ENCODE results near the gene RELA.

RELA gene

GRCh38 chr11:65637032-65637557 lies 25.6 kb downstream of the RELA start:
- Histone ChIP-seq H3K4me1 (ENCODE audit: insufficient read depth, low read length) (peaks cover 12% of the 10 kb centered on the region), H3K9me3 (ENCODE audit: control insufficient read depth, insufficient read depth, low read length) (no peaks in the 10 kb centered on the region), H3K9ac (ENCODE audit: low read depth, low read length) (peak overlapping the region; percentile 84), H3K36me3 (ENCODE audit: insufficient read depth, low read length) (peaks cover 14% of the 10 kb centered on the region; the same call in 1 of the 2 replicates)

DNA sequence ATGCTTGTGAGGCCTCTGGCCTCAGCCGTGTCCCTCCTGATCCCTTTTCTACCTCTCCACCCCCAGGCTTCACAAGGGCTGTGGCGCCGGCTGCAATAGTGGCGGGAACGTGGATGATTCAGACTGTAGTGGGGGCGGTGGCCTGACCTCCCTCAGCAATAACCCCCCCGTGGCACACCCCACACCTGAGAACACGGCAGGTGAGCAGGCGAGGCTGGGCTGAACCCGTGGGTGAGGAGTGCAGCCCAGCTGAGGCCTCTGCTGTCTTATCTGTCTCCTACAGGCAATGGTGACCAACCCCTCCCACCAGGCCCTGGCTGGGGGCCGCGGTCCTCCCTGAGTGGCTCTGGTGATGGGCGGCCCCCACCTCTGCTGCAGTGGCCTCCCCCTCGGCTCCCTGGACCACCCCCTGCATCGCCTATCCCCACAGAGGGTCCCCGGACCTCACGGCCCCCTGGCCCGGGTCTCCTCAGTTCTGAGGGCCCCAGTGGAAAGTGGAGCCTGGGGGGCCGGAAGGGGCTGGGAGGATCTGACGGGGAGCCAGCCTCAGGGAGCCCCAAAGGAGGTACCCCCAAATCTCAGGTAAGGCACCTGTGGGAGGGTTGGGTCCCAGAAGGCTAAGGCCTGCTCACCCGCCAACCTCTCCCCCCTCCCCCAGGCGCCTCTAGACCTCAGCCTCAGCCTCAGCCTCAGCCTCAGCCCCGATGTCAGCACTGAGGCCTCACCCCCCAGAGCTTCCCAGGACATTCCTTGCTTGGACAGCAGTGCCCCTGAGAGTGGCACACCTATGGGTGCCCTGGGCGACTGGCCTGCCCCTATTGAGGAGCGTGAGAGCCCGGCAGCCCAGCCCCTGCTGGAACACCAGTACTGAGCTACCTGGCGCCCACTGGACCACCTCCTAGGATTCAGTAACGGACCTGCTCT lies 26.3 kb downstream of the RELA start:
- Histone ChIP-seq H3K9me3 (ENCODE audit: control insufficient read depth, insufficient read depth, low read length) (no peaks in the 10 kb centered on the region), H3K9ac (ENCODE audit: low read depth, low read length) (no peak overlapping the region), H3K4me1 (ENCODE audit: insufficient read depth, low read length) (peaks cover 12% of the 10 kb centered on the region), H3K36me3 (ENCODE audit: insufficient read depth, low read length) (peaks cover 14% of the 10 kb centered on the region; the same call in 1 of the 2 replicates)

DNA sequence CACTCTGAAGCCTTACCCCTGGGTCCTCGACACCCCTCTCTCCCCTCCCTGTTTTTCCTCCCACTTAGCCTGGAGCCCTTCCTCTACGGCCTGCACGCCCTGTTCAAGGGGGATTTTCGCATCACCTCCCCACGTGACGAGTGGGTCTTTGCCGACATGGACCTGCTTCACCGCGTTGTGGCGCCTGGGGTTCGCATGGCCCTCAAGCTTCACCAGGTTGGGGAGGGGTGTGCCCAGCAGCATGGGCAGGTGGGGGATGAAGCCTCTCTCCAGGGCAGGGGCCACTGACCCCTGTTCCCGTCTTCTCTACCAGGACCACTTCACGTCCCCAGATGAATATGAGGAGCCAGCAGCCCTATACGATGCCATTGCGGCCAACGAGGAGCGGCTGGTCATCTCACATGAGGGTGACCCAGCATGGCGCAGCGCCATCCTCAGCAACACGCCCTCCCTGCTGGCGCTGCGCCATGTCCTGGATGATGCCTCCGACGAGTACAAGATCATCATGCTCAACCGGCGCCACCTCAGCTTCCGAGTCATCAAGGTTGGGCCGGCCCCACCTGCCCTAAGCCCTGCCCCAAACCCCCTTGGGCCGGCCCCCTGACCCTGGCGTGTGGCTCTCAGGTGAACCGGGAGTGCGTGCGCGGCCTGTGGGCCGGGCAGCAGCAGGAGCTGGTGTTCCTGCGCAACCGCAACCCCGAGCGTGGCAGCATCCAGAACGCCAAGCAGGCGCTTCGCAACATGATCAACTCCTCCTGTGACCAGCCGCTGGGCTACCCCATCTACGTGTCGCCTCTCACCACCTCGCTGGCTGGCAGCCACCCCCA lies 27.6 kb downstream of the RELA start:
- Histone ChIP-seq H3K9me3 (ENCODE audit: control insufficient read depth, insufficient read depth, low read length) (no peaks in the 10 kb centered on the region), H3K4me1 (ENCODE audit: insufficient read depth, low read length) (peaks cover 12% of the 10 kb centered on the region), H3K36me3 (ENCODE audit: insufficient read depth, low read length) (peaks cover 14% of the 10 kb centered on the region; the same call in 1 of the 2 replicates), H3K9ac (ENCODE audit: low read depth, low read length) (no peak overlapping the region)

GRCh38 chr11:65634440-65634839 lies 28.3 kb downstream of the RELA start:
- Histone ChIP-seq H3K9me3 (ENCODE audit: control insufficient read depth, insufficient read depth, low read length) (no peaks in the 10 kb centered on the region), H3K4me1 (ENCODE audit: insufficient read depth, low read length) (peaks cover 12% of the 10 kb centered on the region), H3K36me3 (ENCODE audit: insufficient read depth, low read length) (peaks cover 15% of the 10 kb centered on the region; the same call in 1 of the 2 replicates), H3K9ac (ENCODE audit: low read depth, low read length) (no peak overlapping the region)

DNA sequence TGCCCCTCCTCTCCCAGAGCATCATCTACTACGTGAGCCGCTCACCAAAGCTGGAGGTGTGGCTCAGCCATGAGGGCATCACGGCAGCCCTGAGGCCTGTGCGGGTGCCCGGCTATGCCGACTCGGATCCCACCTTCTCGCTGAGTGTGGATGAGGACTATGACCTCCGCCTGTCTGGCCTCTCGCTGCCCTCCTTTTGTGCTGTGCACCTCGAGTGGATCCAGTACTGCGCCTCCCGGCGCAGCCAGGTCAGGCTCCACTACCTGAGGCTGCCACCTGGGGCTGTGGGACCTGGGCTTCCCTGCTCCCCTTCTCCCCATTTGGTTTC lies 28.6 kb downstream of the RELA start:
- no peak overlapping the region for H3K9ac ChIP-seq (ENCODE audit: low read depth, low read length)
- H3K4me1 ChIP-seq (ENCODE audit: insufficient read depth, low read length) = peaks cover 12% of the 10 kb centered on the region
- H3K36me3 ChIP-seq (ENCODE audit: insufficient read depth, low read length) = peaks cover 18% of the 10 kb centered on the region; the same call in 1 of the 2 replicates
- H3K9me3 ChIP-seq (ENCODE audit: control insufficient read depth, insufficient read depth, low read length) = no peaks in the 10 kb centered on the region

- Histone ChIP-seq H3K9ac (ENCODE audit: low read depth, low read length) (no peak overlapping the region), H3K4me1 (ENCODE audit: insufficient read depth, low read length) (peaks cover 9% of the 10 kb centered on the region; the same call in 1 of the 2 replicates), H3K9me3 (ENCODE audit: control insufficient read depth, insufficient read depth, low read length) (no peaks in the 10 kb centered on the region), H3K36me3 (ENCODE audit: insufficient read depth, low read length) (peaks cover 18% of the 10 kb centered on the region; the same call in 1 of the 2 replicates)
Measured at GRCh38 chr11:65633390-65634108, 29.2 kb downstream of the RELA start.

DNA sequence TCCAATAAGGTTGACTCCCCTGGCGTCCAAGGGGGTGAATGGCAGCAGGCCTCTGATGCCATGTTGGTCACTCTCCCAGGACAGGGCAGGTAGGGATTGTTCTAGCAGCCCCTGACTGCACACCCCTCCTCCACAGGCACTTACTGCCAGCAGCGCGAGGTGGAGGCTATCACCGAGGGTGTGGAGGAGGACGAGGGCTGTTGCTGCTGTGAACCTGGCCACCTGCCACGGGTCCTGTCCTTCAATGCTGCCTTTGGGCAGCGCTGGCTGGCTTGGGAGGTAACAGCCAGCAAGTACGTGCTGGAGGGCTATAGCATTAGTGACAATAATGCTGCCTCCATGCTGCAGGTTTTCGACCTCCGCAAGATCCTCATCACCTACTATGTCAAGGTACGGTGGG lies 32.5 kb downstream of the RELA start:
- no peak overlapping the region for H3K9ac ChIP-seq (ENCODE audit: low read depth, low read length)
- no peaks in the 10 kb centered on the region for H3K9me3 ChIP-seq (ENCODE audit: control insufficient read depth, insufficient read depth, low read length)
- no peaks in the 10 kb centered on the region for H3K4me1 ChIP-seq (ENCODE audit: insufficient read depth, low read length)
- H3K36me3 ChIP-seq (ENCODE audit: insufficient read depth, low read length) = peaks cover 29% of the 10 kb centered on the region

- Histone ChIP-seq H3K9me3 (ENCODE audit: control insufficient read depth, insufficient read depth, low read length) (no peaks in the 10 kb centered on the region), H3K9ac (ENCODE audit: low read depth, low read length) (no peak overlapping the region), H3K36me3 (ENCODE audit: insufficient read depth, low read length) (peaks cover 23% of the 10 kb centered on the region), H3K4me1 (ENCODE audit: insufficient read depth, low read length) (no peaks in the 10 kb centered on the region)
Measured at GRCh38 chr11:65629579-65629978, 33.1 kb downstream of the RELA start.

DNA sequence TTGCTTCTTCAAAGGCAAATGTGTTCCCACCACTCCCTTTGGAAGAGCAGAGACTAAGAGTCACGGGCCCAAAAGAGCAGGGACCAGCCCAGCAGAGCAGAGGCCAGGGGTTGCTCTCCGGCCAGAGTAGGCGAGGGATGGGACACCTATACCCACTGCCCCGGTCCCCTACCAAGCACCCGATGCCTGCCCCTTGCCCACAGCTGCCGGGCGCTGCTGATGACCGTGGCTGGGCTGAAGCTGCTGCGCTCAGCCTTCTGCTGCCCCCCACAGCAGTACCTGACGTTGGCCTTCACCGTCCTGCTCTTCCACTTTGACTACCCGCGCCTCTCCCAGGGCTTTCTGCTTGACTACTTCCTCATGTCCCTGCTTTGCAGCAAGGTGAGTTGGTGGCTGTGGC lies 35.5 kb downstream of the RELA start:
- H3K4me1 ChIP-seq (ENCODE audit: insufficient read depth, low read length) = no peaks in the 10 kb centered on the region
- H3K36me3 ChIP-seq (ENCODE audit: insufficient read depth, low read length) = peaks cover 20% of the 10 kb centered on the region
- H3K9ac ChIP-seq (ENCODE audit: low read depth, low read length) = no peak overlapping the region
- H3K9me3 ChIP-seq (ENCODE audit: control insufficient read depth, insufficient read depth, low read length) = no peaks in the 10 kb centered on the region

DNA sequence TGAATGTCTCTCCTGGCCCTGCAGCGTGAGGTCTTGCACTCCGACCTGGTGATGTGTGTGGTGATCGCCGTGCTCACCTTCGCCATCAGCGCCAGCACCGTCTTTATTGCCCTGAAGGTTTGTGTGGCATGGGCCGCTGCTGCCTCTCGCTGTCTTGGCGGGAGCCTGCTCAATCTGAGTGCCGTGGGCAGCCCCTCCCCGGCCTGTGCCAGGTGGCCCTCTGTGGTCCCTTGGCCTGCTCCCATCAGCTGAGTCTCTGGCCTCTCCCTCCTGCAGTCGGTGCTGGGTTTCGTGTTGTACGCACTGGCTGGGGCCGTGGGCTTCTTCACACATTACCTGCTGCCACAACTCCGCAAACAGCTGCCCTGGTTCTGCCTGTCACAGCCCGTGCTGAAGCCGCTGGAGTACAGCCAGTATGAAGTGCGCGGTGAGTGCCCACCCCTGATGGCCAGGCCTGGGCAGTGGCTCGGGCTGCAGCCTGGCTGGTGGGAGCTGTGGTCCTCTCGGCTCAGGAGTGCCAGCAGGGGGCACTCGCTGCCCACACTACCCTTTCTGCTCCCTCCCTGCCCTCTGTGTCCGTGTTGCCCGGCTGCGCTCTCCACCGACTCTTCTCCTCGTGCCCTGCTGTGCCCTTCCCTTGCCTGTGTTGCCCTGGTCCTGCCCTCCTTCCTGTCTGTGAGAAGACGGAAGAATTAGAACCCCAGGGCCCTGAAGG lies 36.9 kb downstream of the RELA start:
- Histone ChIP-seq H3K36me3 (ENCODE audit: insufficient read depth, low read length) (peaks cover 26% of the 10 kb centered on the region), H3K9me3 (ENCODE audit: control insufficient read depth, insufficient read depth, low read length) (no peaks in the 10 kb centered on the region), H3K9ac (ENCODE audit: low read depth, low read length) (no peak overlapping the region), H3K4me1 (ENCODE audit: insufficient read depth, low read length) (no peaks in the 10 kb centered on the region)

- no peaks in the 10 kb centered on the region for H3K9me3 ChIP-seq (ENCODE audit: control insufficient read depth, insufficient read depth, low read length)
- peaks cover 26% of the 10 kb centered on the region for H3K36me3 ChIP-seq (ENCODE audit: insufficient read depth, low read length)
- no peak overlapping the region for H3K9ac ChIP-seq (ENCODE audit: low read depth, low read length)
- H3K4me1 ChIP-seq (ENCODE audit: insufficient read depth, low read length) = no peaks in the 10 kb centered on the region
Measured at GRCh38 chr11:65624931-65625627, 37.6 kb downstream of the RELA start.

GRCh38 chr11:65623852-65624616 lies 38.7 kb downstream of the RELA start:
- Histone ChIP-seq H3K36me3 (ENCODE audit: insufficient read depth, low read length) (peaks cover 21% of the 10 kb centered on the region), H3K9me3 (ENCODE audit: control insufficient read depth, insufficient read depth, low read length) (no peaks in the 10 kb centered on the region), H3K9ac (ENCODE audit: low read depth, low read length) (no peak overlapping the region), H3K4me1 (ENCODE audit: insufficient read depth, low read length) (no peaks in the 10 kb centered on the region)

Data from ES-I3 (cell line).